Measurements from ENCODE around the gene MAP2K6.

Gene MAP2K6

GRCh38 chr17:69414408-69415274 lies at the start of gene MAP2K6:
MAP2K6 (plus strand) TSS chr17:69414697; CDS start chr17:69414985, 288 bp downstream.
- DNase-seq, result peak; percentile 73

GRCh38 chr17:69367298-69367697 lies 47.2 kb upstream of the MAP2K6 start:
- DNase-seq, result peak; percentile 10

GRCh38 chr17:69373069-69373468 lies 41.4 kb upstream of the MAP2K6 start:
- DNase-seq, result no peak

- DNase-seq, result peak; percentile 27
Measured at GRCh38 chr17:69375229-69375628, 39.3 kb upstream of the MAP2K6 start.

- no peak for DNase-seq
Measured at GRCh38 chr17:69388822-69389442, 25.6 kb upstream of the MAP2K6 start.

GRCh38 chr17:69390795-69391501 lies 23.5 kb upstream of the MAP2K6 start:
- no peak for DNase-seq

GRCh38 chr17:69401251-69401650 lies 13.2 kb upstream of the MAP2K6 start:
- DNase-seq, result no peak

GRCh38 chr17:69402052-69402451 lies 12.4 kb upstream of the MAP2K6 start:
- DNase-seq, result no peak

GRCh38 chr17:69404399-69404798 lies 10.1 kb upstream of the MAP2K6 start:
- no peak for DNase-seq

- no peak for DNase-seq
Measured at GRCh38 chr17:69405096-69405495, 9.4 kb upstream of the MAP2K6 start.

- DNase-seq, result no peak
Measured at GRCh38 chr17:69406941-69407340, 7.6 kb upstream of the MAP2K6 start.

- no peak for DNase-seq
Measured at GRCh38 chr17:69407759-69408158, 6.7 kb upstream of the MAP2K6 start.

- no peak for DNase-seq
Measured at GRCh38 chr17:69410671-69411070, 3.8 kb upstream of the MAP2K6 start.

GRCh38 chr17:69411766-69412165 lies 2.7 kb upstream of the MAP2K6 start:
- DNase-seq, result no peak

- no peak for DNase-seq
Measured at GRCh38 chr17:69412251-69412671, 2.2 kb upstream of the MAP2K6 start.

- DNase-seq, result no peak
Measured at GRCh38 chr17:69415431-69415830, 934 bp downstream of the MAP2K6 start.

- DNase-seq, result no peak
Measured at GRCh38 chr17:69417545-69418483, 3.3 kb downstream of the MAP2K6 start.

- DNase-seq, result no peak
Measured at GRCh38 chr17:69418535-69418934, 4.0 kb downstream of the MAP2K6 start.

- DNase-seq, result no peak
Measured at GRCh38 chr17:69423450-69423849, 9.0 kb downstream of the MAP2K6 start.

GRCh38 chr17:69424287-69425041 lies 10.0 kb downstream of the MAP2K6 start:
- DNase-seq, result no peak

GRCh38 chr17:69425978-69426377 lies 11.5 kb downstream of the MAP2K6 start:
- DNase-seq, result no peak

Measured in NK-92 treated with Interleukin-12 subunit alpha and Interleukin-12 subunit beta, amount 100 ng/mL, for 24 hours (cell line).